8988T (cell line): ENCODE measurements around the gene ING2.
"Not testable (repeated sequence)": the region's sequence is repeated elsewhere in the genome, so short reads cannot be mapped to it uniquely, and the experiment has no call there.

Experiments used
- DNase-seq: peaks from one replicate; pipeline ENCODE4 v3.0.0; 2011

ING2 gene, protein sequence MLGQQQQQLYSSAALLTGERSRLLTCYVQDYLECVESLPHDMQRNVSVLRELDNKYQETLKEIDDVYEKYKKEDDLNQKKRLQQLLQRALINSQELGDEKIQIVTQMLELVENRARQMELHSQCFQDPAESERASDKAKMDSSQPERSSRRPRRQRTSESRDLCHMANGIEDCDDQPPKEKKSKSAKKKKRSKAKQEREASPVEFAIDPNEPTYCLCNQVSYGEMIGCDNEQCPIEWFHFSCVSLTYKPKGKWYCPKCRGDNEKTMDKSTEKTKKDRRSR

DNA sequence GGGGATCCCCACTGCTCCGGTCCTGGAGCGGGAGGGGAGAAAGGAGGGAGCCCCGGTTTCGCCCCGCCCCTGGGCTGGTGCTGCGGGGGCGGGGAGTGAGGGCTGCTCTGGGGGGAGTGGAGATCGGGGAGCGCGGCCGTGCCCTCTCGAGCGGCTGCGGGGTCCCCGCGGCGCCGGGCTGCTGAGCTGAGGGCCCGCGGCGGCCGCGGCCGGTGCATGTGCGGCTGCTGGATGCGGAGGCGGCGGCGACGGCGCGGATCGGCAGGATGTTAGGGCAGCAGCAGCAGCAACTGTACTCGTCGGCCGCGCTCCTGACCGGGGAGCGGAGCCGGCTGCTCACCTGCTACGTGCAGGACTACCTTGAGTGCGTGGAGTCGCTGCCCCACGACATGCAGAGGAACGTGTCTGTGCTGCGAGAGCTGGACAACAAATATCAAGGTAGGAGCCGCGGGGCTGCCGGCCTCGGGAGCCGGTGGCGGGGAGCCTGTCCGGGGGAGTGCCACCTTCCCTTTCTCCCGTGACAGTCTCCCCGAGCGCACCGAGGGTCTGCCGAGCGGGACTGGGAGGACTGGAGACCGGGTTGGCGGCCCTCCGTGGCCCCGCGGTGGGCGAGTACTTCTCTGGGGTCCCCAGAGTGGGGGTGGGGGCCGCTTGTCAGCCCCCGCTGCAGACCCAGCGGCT lies at the start of gene ING2:
Gene ING2 (plus strand): TSS at position 129 of the 681 bp plus-strand sequence. CDS start 138 bp downstream, at position 267.
- peak; percentile 77 for DNase-seq

DNA sequence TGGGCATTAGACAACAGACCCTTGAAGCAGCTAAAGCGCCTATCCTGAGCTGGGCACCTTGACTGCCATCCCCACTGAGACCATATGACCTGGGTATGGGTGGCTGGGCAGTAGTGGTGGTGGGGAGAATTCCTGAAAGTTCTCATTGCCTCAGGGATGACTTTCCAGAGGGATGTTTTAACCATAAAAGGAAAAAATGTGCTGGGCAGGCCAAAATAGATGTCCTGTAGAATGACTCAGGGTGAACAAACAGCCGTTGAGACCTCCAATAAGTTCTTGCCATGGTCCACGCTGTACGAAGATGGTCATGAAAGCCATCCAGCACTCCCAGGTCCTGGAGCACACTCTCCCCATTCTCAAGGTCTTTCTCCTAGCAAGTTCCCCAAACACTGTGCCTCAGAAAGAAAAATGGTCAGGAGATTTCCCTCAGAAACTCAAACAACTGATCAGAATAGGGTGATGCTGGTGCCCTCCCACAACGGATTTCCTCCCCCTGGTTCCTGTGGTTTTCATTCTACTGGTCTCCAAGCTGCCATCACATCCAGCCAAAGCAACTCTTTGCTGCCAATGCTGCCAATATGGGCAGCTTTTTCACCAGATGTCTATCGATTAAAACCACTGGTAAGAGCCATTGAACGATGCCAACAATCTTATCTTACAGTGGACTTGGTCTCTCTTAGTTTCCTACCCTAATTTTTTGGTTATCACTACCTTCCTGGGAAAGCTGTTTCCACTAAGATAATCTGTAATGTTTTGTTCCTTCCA lies 49.2 kb upstream of the ING2 start:
- DNase-seq = no peak

DNA sequence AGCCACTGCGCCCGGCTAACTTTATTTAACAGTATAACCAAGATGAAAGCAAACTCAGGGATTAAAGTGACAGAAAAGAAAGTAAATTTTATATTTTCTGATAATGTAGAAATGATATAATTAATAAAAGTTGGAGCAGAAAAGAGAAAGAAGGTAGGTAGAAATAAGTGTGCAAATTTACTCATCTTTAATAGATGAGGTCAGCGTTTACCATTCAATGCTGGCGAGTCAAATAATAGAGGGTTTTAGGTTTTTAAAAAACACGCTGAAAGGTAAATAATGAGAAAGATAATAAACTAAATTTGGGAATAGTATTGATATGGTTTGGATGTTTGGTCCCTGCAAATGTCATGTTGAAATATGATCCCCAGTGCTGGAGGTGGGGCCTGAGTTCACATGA lies 46.9 kb upstream of the ING2 start:
- no peak for DNase-seq

DNA sequence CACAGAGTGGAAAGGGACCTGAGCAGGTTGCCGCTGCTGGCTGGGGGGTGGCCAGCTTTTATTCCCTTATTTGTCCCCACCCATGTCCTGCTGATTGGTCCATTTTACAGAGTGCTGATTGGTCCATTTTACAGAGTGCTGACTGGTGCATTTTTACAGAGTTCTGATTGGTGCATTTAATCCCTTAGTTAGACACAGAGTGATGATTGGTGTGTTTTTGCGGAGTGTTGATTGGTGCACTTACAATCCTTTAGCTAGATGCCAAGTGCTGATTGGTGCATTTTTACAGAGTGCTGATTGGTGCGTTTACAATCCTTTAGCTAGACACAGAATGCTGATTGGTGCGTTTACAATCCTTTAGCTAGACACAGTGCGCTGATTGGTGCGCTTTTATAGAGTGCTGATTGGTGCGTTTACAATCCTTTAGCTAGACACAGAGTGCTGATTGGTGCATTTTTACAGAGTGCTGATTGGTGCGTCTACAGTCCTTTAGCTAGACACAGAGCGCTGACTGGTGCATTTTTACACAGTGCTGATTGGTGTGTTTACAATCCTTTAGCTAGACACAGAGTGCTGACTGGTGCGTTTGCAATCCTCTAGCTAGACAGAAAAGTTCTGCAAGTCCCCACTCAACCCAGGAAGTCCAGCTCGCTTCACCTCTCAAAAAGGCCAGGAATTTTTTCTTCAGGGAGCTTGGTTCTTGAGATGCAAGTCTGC lies 40.8 kb upstream of the ING2 start:
- DNase-seq = not testable (repeated sequence)

DNA sequence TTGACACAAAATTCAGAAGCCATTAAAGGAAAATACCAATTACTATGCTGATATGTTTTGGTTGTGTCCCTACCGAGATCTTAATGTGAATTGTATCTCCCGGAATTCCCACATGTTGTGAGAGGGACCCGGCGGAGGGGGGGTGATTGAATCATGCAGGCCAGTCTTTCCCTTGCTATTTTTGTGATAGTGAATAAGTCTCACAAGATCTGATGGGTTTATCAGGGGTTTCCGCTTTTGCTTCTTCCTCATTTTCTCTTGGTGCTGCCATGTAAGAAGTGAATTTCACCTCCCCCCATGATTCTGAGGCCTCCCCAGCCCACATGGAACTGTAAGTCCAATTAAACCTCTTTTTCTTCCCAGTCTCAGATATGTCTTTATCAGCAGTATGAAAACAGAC lies 39.0 kb upstream of the ING2 start:
- not testable (repeated sequence) for DNase-seq

DNA sequence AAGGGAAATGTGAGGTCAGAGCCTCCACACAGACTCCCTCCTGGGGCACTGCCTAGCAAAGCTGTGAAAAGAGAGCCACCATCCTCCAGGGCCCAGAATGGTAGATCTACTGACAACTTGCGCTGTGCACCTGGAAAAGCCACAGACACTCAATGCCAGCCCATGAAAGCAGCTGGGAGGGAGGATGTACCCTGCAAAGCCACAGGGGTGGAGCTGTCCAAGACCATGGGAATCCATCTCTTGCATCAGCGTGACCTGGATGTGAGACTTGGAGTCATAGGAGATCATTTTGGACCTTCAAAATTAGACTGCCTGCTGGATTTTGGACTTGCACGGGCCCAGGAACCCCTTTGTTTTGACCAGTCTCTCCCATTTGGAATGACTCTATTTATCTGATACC lies 37.6 kb upstream of the ING2 start:
- DNase-seq = no peak

DNA sequence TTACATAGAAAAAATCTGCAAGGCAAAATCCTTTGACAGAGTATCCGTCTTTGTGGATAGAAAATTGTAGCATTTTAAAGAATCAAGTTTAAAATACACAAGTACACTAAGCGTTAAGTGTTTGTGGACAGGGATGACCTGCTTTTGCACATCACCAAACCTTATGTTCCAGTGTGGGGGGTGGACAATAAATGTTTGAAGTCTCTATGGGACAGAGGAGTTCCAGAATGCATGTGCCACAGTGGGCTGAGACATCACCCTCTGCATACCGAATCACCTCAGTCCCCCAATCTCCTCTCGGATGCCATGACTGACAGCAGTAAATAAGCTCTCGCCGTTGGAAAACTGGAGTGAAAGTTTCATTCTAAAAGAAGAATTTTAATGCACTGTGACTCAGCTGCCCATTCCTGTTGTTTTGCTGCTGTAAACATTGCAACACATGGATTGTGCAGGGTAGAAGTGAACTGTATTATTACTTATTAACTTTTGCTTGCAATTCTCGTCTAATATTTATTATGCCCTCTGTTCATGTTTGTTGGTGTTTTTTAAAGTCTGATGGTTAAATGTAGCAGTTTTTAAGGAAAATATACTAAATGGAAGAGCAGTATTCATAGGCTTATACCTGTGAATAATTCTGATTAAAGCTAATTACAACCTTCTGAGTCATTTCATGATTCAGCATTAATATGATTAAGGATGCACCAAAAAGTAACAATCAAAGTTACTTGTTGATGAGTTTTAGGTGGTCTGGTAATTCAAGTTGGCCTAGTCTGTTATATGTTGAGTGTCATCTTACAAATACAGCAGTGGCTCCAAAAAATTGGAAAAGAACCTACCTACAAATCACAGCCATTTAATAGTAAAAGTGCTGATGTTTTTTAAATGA lies 36.4 kb upstream of the ING2 start:
- no peak for DNase-seq

DNA sequence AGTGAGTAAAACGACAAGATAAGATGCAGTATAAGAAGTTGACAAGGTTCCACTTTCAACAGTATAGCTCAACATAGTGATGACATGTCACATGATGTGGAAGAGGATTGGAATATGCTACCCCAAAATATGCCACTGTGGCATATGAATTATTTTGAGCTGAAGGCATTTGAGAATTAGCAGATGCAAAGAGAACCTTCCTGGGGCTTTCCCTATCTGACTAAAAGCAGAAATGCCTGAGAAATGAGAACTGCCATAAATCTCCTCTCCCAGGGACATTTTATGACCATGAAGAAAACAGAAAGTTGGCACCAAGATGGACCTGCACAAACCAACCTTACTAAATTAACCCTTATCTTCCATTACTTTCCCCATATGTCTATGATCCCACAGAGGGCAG lies 35.6 kb upstream of the ING2 start:
- no peak for DNase-seq

DNA sequence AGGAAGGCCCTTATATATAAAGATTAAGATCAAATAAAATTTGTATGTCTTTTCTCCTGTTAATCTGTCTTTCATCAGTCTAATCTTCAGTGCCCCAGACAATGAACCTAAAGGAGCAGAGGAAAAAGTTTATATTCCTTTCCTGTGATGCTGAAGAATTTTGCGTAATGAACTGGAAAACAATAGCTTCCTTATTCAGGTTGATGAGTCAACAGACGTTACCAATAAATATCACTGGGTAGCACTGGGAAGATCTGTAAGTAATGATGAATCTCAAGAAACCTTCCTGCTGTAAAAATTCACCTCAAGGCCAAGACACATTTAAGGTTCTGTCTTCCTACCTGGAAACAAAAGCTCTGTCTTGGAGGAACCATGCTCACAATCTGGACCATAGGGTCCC lies 34.9 kb upstream of the ING2 start:
- no peak for DNase-seq

DNA sequence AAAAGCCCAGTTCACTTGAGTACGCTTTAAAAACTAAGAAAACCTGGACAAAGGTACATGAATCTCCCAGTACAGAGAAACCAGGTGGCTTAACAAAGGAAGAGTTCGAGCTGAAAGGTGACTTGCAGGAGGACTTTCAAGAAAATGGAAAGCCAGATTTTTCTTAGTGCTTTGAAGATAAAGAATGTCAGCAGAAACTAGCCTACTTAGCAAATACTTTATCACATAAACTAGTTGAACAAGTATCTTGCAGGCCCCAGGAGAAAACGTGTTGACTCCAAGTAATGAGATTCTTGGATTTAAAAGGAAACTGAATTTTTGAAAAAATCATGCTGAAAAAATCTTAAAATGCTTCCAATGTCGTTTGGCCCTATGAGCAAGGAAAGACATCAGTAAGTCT lies 34.0 kb upstream of the ING2 start:
- DNase-seq = no peak

DNA sequence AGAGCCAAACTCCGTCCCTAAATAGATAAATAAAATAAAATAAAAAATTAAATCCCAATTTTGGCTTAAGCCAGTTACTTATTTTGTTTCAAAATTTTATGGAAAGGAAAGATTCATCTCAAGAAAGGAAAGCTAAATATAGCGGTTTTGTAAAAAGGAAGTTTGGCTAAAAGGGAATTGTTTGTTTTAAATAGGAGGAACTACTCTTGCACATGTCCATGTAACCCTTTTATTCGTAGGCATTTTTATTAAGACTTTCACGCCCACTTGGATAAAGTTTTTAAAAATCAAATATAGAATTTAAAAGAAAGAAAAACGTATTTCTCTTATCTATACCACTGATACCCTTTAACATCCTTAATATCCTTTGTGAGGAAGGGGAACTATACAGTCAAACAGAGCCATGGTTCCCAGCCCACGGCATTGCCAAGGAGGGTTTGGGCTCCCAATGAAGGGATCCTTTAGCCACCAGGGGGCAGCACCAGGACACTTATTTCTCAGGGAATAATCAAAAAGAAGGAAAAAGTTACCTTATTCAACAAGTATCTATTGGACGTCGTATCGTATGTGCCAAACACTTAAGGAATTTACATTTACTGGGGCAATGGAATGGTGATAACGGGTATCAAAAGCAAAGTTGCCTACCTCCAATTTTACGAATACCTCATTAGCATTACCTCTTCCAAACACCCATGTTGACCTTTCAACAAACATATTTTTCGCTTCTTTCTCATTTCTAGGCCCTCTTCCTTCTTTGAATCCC lies 32.7 kb upstream of the ING2 start:
- peak; percentile 57 for DNase-seq

DNA sequence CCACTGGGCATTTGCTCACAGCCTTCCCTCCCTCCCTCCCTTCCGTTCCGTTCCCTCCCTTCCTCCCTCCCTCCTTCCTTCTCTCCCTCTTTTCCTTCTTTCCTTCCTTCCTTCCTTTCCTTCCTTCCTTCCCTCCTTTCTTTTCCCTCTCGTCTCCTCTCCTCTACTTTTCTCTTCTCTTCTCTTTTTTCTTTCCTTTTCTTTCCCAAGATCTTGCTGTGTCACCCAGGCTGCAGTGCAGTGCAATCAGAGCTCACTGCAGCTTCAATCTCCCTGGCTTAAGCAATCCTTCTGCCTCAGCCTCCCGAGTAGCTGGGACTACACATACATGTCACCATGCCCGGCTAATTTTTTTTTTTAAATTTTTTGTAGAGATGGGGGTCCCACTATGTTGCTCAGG lies 26.7 kb upstream of the ING2 start:
- DNase-seq = no peak

DNA sequence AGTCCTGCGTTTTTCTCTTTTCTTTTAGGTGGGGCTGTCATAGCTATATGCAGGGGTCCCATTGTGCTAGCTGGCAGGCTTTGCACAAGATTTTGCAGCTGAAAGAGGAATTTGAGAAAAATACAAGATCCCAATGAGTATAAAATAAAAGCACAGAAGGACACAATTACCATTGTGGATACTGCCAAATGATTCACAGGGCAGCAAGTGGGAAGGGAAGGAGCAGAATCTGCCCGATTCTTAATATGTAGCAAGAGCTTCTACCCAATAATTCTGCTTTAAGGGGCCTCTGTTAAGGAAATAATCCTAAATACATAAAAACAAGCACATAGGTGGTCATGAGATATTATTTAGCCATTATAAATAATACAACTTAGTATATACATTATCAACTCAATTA lies 25.9 kb upstream of the ING2 start:
- DNase-seq = no peak

DNA sequence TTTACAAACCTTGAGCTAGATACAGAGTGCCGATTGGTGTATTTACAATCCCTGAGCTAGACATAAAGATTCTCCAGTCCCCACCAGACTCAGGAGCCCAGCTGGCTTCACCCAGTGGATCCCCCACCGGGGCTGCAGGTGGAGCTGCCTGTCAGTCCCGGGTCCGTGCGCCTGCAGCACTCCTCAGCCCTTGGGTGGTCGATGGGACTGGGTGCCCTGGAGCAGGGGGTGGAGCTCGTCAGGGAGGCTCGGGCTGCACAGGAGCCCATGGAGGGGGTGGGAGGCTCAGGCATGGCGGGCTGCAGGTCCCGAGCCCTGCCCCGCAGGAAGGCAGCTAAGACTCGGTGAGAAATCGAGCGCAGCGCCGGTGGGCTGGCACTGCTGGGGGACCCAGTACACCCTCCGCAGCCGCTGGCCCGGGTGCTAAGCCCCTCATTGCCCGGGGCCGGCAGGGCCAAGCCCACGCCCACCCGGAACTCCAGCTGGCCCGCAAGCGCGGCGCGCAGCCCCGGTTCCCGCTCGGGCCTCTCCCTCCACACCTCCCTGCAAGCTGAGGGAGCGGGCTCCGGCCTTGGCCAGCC lies 22.3 kb upstream of the ING2 start:
- not testable (repeated sequence) for DNase-seq

DNA sequence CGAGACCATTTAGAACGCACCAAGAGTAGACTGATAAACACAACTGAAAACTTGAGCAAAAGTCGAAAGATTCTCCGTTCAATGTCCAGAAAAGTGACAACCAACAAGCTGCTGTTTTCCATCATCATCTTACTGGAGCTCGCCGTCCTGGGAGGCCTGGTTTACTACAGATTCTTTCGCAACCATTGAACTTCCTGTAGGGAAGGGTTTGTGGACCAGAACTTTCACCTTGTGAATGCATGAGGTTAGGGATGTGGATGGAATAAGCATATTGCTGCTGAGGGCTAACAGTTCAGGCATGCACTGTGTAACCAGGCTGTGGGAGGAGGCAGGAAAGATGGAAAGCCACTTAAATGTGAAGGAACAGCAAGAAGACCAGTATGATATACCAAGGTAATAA lies 20.9 kb upstream of the ING2 start:
- no peak for DNase-seq

DNA sequence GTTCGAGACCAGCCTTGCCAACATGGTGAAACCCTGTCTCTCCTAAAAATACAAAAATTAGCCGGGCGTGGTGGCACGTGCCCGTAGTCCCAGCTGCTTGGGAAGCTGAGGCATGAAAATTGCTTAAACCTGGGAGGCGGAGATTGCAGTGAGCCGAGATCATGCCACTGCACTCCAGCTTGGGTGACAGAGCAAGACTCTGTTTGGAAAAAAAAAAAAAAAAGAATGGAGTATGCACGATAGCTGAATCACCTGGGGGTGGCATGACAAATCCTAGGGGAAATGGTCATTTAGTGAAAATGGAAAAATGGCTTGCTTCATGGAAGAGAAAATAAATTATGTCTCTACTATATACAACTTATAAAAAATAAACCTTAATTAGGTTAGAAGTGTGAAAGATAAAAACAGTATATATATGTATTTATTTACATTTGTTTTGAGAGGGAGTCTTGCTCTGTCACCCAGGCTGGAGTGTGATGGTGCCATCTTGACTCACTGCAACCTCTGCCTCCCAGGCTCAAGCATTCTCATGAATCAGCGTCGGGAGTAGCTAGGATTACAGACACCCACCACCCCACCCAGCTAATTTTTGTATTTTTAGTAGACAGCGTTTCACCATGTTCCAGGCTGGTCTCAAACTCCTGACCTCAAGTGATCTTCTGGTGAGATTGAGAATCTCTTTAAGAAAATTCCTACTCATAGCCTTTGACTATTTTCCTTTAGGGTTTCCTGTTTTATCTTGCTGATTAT lies 19.3 kb upstream of the ING2 start:
- DNase-seq = no peak

DNA sequence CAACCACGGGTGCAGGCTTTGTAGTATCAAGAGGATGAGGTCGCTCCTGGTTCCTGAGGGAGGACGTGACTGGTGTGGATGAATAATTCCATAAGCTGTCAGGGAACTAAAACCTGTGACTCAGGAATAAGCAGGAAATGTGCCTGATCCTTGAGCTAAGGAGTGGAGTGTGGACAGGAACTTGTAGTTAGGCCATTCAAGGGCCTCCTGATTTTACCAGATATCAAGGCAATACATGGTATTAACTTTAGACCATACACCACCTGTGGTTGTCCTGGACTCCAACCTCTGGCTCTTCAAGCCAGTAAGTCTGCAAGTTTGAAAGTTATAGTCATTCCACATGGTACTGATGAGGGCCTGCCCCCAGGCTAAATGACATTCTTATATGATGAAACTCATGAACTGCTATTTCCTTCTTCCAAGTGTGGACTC lies 12.1 kb upstream of the ING2 start:
- DNase-seq = peak; percentile 35

DNA sequence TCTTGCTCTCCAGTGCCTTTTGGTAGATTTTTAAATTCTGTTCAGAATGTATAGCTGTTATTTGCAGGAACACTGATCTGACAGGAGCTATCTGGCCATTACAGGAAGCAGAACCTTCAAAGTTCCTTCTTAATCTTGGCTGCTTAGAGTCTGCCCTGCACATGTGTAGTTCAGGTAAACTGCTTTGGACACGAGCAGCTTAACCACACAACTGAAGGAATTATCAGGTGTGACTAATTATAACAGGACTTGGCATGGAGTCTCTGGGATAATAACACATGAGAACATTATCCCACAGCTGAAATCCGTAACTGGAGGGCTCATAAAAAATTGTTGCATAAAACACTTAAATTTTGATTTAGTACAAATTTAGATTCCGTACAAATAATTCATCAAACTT lies 11.6 kb upstream of the ING2 start:
- no peak for DNase-seq

DNA sequence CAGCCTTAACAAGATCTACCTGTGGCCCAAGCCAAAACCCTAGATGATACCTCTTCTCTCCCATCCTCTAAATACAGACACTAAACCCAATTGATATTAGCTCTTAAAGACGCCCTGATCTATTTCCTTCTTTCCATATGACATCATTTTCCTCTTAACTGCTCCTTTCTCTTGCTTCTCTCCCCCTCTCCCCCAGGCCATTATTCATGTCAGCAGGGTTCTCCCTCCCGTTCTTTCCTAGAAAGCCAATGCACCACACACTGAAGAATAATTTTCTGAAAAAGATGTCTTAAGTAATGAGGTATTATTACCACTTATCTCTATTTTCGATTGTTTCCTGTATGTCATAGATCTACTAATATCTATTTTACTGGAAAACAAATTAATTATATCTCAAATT lies 9.7 kb upstream of the ING2 start:
- DNase-seq = no peak

DNA sequence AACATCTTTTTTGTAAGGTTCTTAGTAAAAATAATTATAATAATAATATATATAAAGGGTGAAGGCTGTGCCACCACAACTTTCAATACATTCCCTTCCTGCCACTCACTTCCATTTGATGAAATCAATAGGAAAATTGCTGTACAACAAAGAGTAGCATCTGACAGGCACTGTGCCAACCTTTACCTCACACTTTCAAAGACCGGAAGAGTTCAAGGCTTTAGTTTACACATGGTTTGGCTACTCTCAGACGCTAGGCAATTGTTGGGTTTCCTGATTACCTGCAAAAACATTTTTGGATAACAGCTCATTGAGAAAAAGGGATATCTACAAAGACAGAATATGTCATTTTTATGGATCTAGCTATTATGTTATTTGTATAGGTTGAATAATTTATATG lies 5.5 kb upstream of the ING2 start:
- DNase-seq = no peak
